ENCODE results near the gene ADGRE2.

DNA sequence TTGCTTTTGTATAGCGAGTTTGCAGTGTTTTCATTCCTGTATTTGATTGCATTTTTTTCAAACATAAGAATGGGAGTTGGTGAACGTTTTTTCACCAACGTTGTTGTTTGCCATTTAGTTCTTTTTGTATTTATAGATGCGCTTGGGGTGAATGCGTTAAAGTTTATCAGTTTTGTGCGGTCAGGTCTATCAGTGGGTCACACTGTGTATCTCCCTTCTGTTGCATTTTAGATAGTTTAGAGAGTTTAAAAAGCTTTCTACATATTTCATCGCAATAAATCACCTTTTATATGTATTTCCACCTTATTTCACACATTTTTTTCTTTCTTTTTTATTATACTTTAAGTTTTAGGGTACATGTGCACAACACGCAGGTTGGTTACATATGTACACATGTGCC lies 40.2 kb upstream of the ADGRE2 start:
- TF ChIP-seq, protein P1, sequence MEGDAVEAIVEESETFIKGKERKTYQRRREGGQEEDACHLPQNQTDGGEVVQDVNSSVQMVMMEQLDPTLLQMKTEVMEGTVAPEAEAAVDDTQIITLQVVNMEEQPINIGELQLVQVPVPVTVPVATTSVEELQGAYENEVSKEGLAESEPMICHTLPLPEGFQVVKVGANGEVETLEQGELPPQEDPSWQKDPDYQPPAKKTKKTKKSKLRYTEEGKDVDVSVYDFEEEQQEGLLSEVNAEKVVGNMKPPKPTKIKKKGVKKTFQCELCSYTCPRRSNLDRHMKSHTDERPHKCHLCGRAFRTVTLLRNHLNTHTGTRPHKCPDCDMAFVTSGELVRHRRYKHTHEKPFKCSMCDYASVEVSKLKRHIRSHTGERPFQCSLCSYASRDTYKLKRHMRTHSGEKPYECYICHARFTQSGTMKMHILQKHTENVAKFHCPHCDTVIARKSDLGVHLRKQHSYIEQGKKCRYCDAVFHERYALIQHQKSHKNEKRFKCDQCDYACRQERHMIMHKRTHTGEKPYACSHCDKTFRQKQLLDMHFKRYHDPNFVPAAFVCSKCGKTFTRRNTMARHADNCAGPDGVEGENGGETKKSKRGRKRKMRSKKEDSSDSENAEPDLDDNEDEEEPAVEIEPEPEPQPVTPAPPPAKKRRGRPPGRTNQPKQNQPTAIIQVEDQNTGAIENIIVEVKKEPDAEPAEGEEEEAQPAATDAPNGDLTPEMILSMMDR (IDR thresholded peaks at IDR 0.05), result no peak
- no peak for TF ChIP-seq POLR2A (IDR thresholded peaks at IDR 0.05)

Data from esophagus squamous epithelium (tissue), 4 donors.